A673 (cell line): Measurements from ENCODE around the gene TCERG1L.

Experiments
- EZH2 ChIP-seq: fragments of 200-600 bp; sonication (generic); IDR thresholded peaks from 2 replicates; pipeline ENCODE4 v1.6.1; 2017; ENCODE audit warnings: borderline replicate concordance, low read depth, mild to moderate bottlenecking, mixed read lengths, antibody characterized with exemption, low read length; ENCODE audit not compliant: poor library complexity, severe bottlenecking
- TF ChIP-seq, protein P1 (sequence below): fragments of 300-800, 200-600 bp; sonication (generic); conservative IDR thresholded peaks from 2 replicates; pipeline ENCODE4 v1.5.1; 2017; ENCODE audit warnings: low read depth, mild to moderate bottlenecking, antibody characterized with exemption, low read length, moderate library complexity, mixed read lengths

DNA sequence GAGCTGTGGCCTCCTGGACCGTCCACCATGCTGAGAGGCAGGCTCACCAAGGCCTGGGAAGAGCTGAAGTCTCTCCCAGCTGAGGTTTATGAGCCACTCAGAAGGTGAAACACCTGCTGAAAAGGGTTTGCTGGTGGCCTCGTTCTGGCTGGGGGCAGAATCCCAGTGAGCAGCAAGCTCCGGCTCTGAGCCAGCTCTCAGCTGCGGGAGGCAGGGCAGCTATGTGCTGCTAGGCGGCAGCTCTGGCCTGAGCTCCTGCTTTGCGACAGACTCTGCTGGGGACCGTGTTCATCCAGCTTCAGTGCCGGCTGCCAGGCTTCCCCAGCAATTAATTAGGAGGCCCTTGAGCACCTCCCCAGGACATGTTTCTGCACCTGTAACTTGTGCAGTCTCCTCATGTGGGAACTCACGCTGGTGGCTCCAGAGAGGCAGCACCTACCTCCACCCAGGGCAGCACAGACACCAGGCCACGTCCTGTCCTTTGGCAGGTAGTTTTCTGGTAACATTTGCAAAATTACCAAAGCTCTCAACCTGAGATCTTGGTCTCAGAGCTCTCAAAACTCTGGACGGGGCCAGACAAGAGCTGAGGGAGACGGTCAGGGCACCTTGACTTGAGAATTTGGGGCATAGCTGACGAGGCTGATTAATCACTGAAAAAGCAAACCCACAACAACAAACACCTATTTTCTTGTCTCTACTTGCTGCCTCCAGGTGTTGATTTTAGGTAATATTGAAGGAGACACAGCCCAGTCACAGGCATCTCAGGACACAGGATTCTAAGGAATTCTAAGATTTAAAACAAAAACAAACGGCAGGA lies 185.0 kb downstream of the TCERG1L start:
- TF ChIP-seq, protein P1, sequence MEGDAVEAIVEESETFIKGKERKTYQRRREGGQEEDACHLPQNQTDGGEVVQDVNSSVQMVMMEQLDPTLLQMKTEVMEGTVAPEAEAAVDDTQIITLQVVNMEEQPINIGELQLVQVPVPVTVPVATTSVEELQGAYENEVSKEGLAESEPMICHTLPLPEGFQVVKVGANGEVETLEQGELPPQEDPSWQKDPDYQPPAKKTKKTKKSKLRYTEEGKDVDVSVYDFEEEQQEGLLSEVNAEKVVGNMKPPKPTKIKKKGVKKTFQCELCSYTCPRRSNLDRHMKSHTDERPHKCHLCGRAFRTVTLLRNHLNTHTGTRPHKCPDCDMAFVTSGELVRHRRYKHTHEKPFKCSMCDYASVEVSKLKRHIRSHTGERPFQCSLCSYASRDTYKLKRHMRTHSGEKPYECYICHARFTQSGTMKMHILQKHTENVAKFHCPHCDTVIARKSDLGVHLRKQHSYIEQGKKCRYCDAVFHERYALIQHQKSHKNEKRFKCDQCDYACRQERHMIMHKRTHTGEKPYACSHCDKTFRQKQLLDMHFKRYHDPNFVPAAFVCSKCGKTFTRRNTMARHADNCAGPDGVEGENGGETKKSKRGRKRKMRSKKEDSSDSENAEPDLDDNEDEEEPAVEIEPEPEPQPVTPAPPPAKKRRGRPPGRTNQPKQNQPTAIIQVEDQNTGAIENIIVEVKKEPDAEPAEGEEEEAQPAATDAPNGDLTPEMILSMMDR: no peak
- TF ChIP-seq EZH2: no peak
